HUES6 (cell line): ENCODE data around the gene AQP12B.

Source experiments
- H3K27ac ChIP-seq: 2 replicates; pipeline ENCODE4 v1.7.0; 2013; ENCODE audit warnings: low read depth, mild to moderate bottlenecking, low read length, inconsistent platforms
- H3K27me3 ChIP-seq: 2 replicates; pipeline ENCODE4 v1.6.1; 2013; ENCODE audit warnings: low read length; ENCODE audit not compliant: control insufficient read depth, insufficient read depth
- H3K36me3 ChIP-seq: 2 replicates; pipeline ENCODE4 v1.6.1; 2013; ENCODE audit warnings: low read length; ENCODE audit not compliant: control insufficient read depth, insufficient read depth
- H3K4me1 ChIP-seq: 2 replicates; pipeline ENCODE4 v1.6.1; 2013; ENCODE audit warnings: low read length; ENCODE audit not compliant: control insufficient read depth, insufficient read depth
- H3K4me3 ChIP-seq: 2 replicates; pipeline ENCODE4 v1.5.1; 2013; ENCODE audit warnings: low read depth, low read length
- H3K9ac ChIP-seq: one replicate; pipeline ENCODE4 v1.6.1; 2013; ENCODE audit warnings: mild to moderate bottlenecking, low read length
- H3K9me3 ChIP-seq: 2 replicates; pipeline ENCODE4 v1.6.1; 2013; ENCODE audit warnings: low read depth, low read length; ENCODE audit not compliant: control insufficient read depth, insufficient read depth

The AQP12B gene

DNA sequence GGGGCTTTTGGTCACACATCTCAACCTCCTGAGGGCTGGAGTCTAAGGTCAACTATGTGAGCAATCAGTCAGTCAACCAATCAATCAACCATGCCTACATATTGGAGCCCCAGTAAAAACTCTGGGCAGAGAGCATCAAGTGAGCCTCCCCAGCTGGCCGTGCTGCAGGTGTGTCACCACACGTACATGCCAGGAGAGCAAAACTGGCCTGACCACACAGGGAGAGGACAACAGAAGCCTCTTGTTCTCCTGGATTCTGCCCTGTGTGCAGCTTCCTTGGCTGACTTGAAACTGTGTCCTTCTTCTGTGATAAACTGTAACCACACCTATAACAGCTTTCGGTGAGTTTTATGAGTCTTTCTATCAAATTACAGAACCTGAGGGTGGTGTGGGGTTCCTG lies 31.5 kb downstream of the AQP12B start:
- no peak overlapping the region for H3K27ac ChIP-seq
- peaks cover 2% of the 10 kb centered on the region; the same call in 1 of the 2 replicates for H3K9me3 ChIP-seq
- no peak overlapping the region for H3K4me3 ChIP-seq
- no peak overlapping the region for H3K9ac ChIP-seq
- no peaks in the 10 kb centered on the region for H3K4me1 ChIP-seq
- peaks cover 22% of the 10 kb centered on the region for H3K27me3 ChIP-seq
- H3K36me3 ChIP-seq = no peaks in the 10 kb centered on the region

DNA sequence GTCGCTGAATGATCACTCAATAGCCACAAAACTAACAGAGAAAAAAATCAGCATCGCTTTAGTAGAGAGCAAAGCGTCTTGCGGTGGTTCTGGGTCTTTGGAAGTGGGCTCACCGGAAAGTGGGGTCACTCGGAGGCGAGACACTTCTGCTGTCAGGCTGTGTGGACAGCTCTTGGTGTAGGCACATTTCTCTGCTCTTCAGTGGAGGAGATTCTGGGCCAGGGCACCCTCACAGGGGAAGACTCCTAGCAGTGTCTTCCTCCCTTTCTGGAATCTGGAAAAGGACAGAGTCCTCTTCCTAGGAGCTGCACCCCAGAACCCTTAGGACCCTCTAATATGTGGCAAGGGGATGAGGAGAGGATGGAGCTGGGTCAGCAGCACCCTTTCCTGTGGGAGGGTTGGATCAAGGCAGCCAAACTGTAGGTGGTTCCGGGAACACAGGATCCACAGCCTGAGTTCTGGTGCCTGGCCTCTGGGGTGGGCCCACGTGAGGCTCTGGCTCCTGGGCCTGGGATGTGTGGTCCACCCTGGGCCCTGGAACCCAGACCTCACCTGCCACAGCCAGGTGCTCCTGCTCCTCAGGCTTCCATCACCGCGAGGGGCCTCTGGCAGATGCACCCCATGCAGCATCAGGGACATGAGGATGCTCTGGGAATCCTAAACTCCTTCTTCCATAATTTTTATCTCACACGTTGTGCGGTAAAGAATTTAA lies 32.3 kb downstream of the AQP12B start:
- Histone ChIP-seq H3K9me3 (peaks cover 2% of the 10 kb centered on the region; the same call in 1 of the 2 replicates), H3K4me3 (no peak overlapping the region), H3K27me3 (peaks cover 20% of the 10 kb centered on the region), H3K36me3 (no peaks in the 10 kb centered on the region), H3K4me1 (no peaks in the 10 kb centered on the region), H3K9ac (no peak overlapping the region), H3K27ac (no peak overlapping the region)

DNA sequence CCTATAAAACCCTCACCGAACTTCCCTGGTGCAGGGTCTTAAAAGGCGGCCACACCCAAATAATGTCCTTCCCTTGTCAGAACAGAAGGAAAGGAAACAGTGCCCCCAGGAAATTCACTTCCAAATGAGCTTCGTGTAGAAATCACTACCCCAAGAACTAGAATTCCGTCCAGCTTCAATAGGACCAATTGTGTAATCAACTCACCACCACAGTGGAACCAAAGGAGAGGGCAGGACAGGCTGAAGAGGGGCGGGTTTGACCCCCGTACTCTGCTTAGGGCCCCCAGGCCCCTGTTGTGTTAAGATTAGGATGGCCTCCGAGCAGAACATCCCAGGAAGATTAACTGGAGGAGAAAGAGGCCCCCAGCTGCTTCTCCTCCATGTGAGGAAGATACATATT lies 33.4 kb downstream of the AQP12B start:
- no peaks in the 10 kb centered on the region for H3K4me1 ChIP-seq
- no peaks in the 10 kb centered on the region for H3K36me3 ChIP-seq
- H3K27ac ChIP-seq = no peak overlapping the region
- no peak overlapping the region for H3K9ac ChIP-seq
- H3K9me3 ChIP-seq = peaks cover 2% of the 10 kb centered on the region; the same call in 1 of the 2 replicates
- no peak overlapping the region for H3K4me3 ChIP-seq
- peaks cover 17% of the 10 kb centered on the region; the same call in 1 of the 2 replicates for H3K27me3 ChIP-seq

DNA sequence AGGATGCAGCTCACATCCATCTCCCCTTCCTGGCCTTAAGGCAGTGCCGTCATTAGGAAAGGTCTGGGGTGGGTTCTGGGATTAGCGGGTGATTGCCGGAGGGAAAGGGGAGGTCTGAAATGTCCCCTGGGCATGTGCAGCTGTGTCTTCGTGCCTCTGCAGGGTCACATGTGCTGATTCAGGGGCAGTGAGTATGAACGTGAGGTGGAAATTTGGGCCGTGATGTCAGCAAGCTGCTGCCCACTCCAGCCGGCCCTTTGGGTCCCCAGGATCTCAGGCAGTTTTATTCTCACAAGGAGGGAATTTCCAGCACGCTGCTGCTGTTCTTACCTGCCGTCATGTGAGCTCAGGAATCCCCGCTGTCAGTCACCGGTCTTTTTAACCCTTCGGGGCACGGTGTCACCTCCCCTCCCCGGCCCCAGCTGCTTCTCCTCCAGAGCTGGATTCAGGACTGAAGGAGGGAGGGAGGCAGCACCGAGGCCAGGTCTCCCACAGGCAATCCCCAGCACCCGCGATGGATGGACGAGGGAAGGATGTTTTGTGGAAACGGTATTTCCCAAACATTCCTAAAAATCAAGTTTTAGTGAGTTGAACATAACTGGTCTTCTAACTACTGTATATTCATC lies 33.9 kb downstream of the AQP12B start:
- Histone ChIP-seq H3K36me3 (no peaks in the 10 kb centered on the region), H3K9me3 (peaks cover 2% of the 10 kb centered on the region; the same call in 1 of the 2 replicates), H3K9ac (no peak overlapping the region), H3K27me3 (peaks cover 21% of the 10 kb centered on the region; the same call in 1 of the 2 replicates), H3K4me1 (no peaks in the 10 kb centered on the region), H3K4me3 (no peak overlapping the region), H3K27ac (no peak overlapping the region)

DNA sequence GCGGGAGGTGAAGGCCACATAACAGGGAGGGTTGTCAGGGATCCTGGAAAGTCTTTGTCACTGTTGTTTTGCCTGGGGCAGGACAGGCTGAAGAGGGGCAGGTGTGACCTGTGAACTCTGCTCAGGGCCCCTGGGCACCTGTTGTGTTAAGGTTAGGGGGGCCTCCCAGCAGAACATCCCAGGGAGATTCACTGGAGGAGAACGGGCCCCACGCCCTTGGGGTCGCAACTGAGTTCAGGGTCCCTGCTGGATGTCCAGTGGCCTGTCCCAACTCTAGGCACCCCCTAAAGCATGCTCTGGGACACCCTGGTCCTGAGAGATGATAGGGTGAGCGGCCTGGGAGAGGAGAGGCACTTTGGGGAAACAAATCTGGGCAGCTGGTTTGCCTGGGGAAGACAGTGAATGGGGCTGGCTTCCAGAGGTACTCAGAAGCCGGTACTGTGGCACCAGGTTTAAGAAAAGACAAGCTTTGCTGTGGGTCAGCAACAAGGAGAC lies 34.5 kb downstream of the AQP12B start:
- Histone ChIP-seq H3K9ac (no peak overlapping the region), H3K4me3 (no peak overlapping the region), H3K9me3 (peaks cover 2% of the 10 kb centered on the region; the same call in 1 of the 2 replicates), H3K27ac (no peak overlapping the region), H3K4me1 (no peaks in the 10 kb centered on the region), H3K36me3 (no peaks in the 10 kb centered on the region), H3K27me3 (peaks cover 21% of the 10 kb centered on the region; the same call in 1 of the 2 replicates)

DNA sequence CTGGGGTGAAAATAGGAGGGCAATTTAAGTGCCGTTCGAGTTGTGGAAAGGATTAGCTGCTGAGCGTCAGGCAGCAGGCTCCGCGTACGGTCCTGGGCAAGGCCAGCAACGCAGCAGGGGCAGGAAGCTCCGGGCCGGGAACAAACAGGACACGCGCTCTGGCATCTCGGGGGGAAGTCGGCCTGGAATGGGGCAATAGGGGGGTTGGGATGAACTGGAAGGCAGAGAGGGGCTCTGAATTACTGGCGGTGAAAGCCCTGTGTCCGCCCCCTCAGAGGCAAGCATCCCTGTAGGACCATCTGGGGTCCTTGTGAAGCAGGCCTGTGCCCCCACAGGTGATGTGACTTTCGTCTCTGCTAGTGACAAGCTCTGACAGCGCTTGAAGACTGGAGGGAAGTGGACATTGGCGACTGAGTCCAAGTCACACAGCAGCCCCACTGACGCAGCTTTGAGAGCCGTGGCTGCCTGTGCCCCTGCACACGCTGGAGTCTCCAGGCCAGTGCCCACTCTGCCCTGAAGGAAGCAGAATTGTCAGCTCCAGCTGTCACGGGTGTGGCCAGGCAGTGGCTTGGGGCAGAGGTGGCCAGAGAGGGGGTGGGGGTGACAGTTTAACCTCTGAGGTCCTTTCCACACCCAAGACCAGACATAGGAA lies 35.1 kb downstream of the AQP12B start:
- H3K9ac ChIP-seq = no peak overlapping the region
- H3K4me3 ChIP-seq = no peak overlapping the region
- H3K36me3 ChIP-seq = no peaks in the 10 kb centered on the region
- H3K27ac ChIP-seq = no peak overlapping the region
- peaks cover 21% of the 10 kb centered on the region; the same call in 1 of the 2 replicates for H3K27me3 ChIP-seq
- peaks cover 2% of the 10 kb centered on the region; the same call in 1 of the 2 replicates for H3K9me3 ChIP-seq
- H3K4me1 ChIP-seq = no peaks in the 10 kb centered on the region

GRCh38 chr2:240646900-240647502 lies 35.7 kb downstream of the AQP12B start:
- H3K27me3 ChIP-seq = peaks cover 17% of the 10 kb centered on the region; the same call in 1 of the 2 replicates
- H3K27ac ChIP-seq = no peak overlapping the region

DNA sequence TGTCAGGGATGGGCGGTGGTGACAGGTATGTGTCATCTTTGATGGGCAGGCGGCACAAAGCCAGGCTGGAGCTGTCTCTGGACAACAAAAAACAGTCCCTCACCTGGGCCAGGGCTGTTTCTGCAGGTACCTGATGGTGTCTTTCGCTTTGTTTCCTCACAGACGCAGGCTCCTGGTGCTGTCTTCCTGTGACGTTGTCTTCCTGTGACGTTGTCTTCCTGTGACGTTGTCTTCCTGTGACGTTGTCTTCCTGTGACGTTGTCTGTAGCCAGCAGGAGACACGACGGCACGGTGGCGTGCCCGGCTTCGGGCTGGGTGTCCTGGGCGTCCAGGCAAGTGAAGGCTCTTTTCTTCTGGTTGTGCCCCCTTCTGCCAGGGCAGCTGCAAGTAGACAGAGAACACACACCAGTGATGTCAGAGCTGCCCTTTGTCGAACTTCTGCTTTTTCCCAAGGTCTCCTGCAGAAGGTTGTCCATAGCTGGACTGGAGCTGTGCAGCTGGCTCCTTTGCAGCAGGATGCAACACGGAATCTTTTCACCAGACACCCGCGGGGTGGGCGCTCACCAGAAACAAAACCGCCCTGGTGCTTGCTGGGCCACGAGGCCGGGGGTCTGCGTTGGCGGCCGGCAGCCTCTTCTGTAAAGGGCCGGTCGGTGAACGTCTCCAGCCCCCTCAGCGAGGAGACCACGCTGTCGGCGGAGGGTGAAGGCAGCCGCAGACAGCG lies 36.3 kb downstream of the AQP12B start:
- Histone ChIP-seq H3K9me3 (peaks cover 2% of the 10 kb centered on the region; the same call in 1 of the 2 replicates), H3K9ac (no peak overlapping the region), H3K27me3 (peaks cover 17% of the 10 kb centered on the region; the same call in 1 of the 2 replicates), H3K36me3 (no peaks in the 10 kb centered on the region), H3K4me3 (no peak overlapping the region), H3K4me1 (no peaks in the 10 kb centered on the region), H3K27ac (no peak overlapping the region)

More at GRCh38 chr2:240646900-240647502, 35.7 kb downstream of the AQP12B start:
- Histone ChIP-seq H3K36me3 (no peaks in the 10 kb centered on the region), H3K9me3 (peaks cover 2% of the 10 kb centered on the region; the same call in 1 of the 2 replicates), H3K4me1 (no peaks in the 10 kb centered on the region), H3K4me3 (no peak overlapping the region), H3K9ac (no peak overlapping the region)

DNA sequence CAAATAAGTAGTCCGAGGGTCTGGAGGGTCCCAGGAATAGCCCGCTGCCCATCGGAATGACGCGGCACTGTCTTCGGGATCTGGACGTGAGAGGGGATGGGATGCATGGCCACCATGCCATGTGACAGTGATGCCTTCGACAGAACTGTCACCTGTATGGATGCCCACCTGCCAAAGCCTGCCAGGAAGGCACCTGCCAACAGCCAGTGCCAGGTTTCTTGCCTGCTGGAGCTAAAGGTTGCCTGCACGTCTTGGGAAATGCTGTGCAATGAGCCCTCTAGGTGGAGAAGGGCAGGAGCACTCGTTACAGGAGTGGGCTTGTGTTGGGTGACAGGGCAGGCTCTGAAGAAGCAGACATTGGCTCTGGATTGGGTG lies 36.9 kb downstream of the AQP12B start:
- Histone ChIP-seq H3K27me3 (peaks cover 14% of the 10 kb centered on the region; the same call in 1 of the 2 replicates), H3K36me3 (no peaks in the 10 kb centered on the region), H3K9me3 (0 out of 2 replicates have a peak, but pooled peaks cover 1% of the 10 kb centered on the region), H3K4me3 (no peak overlapping the region), H3K4me1 (no peaks in the 10 kb centered on the region), H3K9ac (no peak overlapping the region), H3K27ac (no peak overlapping the region)

- H3K4me3 ChIP-seq = no peak overlapping the region
- H3K9ac ChIP-seq = no peak overlapping the region
- no peaks in the 10 kb centered on the region for H3K9me3 ChIP-seq
- peaks cover 19% of the 10 kb centered on the region; the same call in 1 of the 2 replicates for H3K27me3 ChIP-seq
- no peaks in the 10 kb centered on the region for H3K4me1 ChIP-seq
- H3K36me3 ChIP-seq = no peaks in the 10 kb centered on the region
- H3K27ac ChIP-seq = no peak overlapping the region
Measured at GRCh38 chr2:240645346-240645745, 37.3 kb downstream of the AQP12B start.
